ENCODE measurements around the gene TEKT1.
A peak's percentile ranks its signal among the peaks of the same experiment; 100 is the strongest.
"Not testable (repeated sequence)": the region's sequence is repeated elsewhere in the genome, so short reads cannot be mapped to it uniquely, and the experiment has no call there.

The TEKT1 gene

GRCh38 chr17:6831661-6832263 is at the start of gene TEKT1:
TSS of gene TEKT1 (minus strand) at chr17:6831729. CDS start at chr17:6830376, 1,353 bp downstream.
- Histone ChIP-seq H3K9me3 (ENCODE audit: low read length) (no peaks in the 10 kb centered on the region), H3K27me3 (ENCODE audit: insufficient read depth, low read length) (no peaks in the 10 kb centered on the region), H3K4me1 (ENCODE audit: insufficient read depth, low read length) (peaks cover 8% of the 10 kb centered on the region), H2AFZ (ENCODE audit: low read depth, low read length) (peak within 1 kb of the TSS; percentile 91), H3K36me3 (ENCODE audit: insufficient read depth, low read length) (no peaks in the 10 kb centered on the region), H3K4me3 (ENCODE audit: low read length) (peak within 1 kb of the TSS; percentile 47)

GRCh38 chr17:6879221-6879975 is 47.9 kb upstream of the TEKT1 start:
- not testable (repeated sequence) for H2AFZ ChIP-seq (ENCODE audit: low read depth, low read length); H3K4me3 ChIP-seq (ENCODE audit: low read length); H3K4me1 ChIP-seq (ENCODE audit: insufficient read depth, low read length); H3K36me3 ChIP-seq (ENCODE audit: insufficient read depth, low read length); H3K9me3 ChIP-seq (ENCODE audit: low read length); H3K27me3 ChIP-seq (ENCODE audit: insufficient read depth, low read length)

- not testable (repeated sequence) for H2AFZ ChIP-seq (ENCODE audit: low read depth, low read length); H3K9me3 ChIP-seq (ENCODE audit: low read length); H3K4me1 ChIP-seq (ENCODE audit: insufficient read depth, low read length); H3K36me3 ChIP-seq (ENCODE audit: insufficient read depth, low read length); H3K27me3 ChIP-seq (ENCODE audit: insufficient read depth, low read length); H3K4me3 ChIP-seq (ENCODE audit: low read length)
Measured at GRCh38 chr17:6875276-6875675, 43.7 kb upstream of the TEKT1 start.

- no peak overlapping the region for H3K4me3 ChIP-seq (ENCODE audit: low read length)
- H3K27me3 ChIP-seq (ENCODE audit: insufficient read depth, low read length) = no peaks in the 10 kb centered on the region
- no peaks in the 10 kb centered on the region for H3K9me3 ChIP-seq (ENCODE audit: low read length)
- no peaks in the 10 kb centered on the region for H3K36me3 ChIP-seq (ENCODE audit: insufficient read depth, low read length)
- H3K4me1 ChIP-seq (ENCODE audit: insufficient read depth, low read length) = no peaks in the 10 kb centered on the region
- no peak overlapping the region for H2AFZ ChIP-seq (ENCODE audit: low read depth, low read length)
Measured at GRCh38 chr17:6872936-6873335, 41.4 kb upstream of the TEKT1 start.

- Histone ChIP-seq H3K4me3 (ENCODE audit: low read length) (no peak overlapping the region), H2AFZ (ENCODE audit: low read depth, low read length) (no peak overlapping the region), H3K4me1 (ENCODE audit: insufficient read depth, low read length) (no peaks in the 10 kb centered on the region), H3K9me3 (ENCODE audit: low read length) (no peaks in the 10 kb centered on the region), H3K36me3 (ENCODE audit: insufficient read depth, low read length) (no peaks in the 10 kb centered on the region), H3K27me3 (ENCODE audit: insufficient read depth, low read length) (no peaks in the 10 kb centered on the region)
Measured at GRCh38 chr17:6870841-6871240, 39.3 kb upstream of the TEKT1 start.

GRCh38 chr17:6868582-6868981 is 37.1 kb upstream of the TEKT1 start:
- H3K4me1 ChIP-seq (ENCODE audit: insufficient read depth, low read length) = no peaks in the 10 kb centered on the region
- H2AFZ ChIP-seq (ENCODE audit: low read depth, low read length) = no peak overlapping the region
- no peak overlapping the region for H3K4me3 ChIP-seq (ENCODE audit: low read length)
- no peaks in the 10 kb centered on the region for H3K36me3 ChIP-seq (ENCODE audit: insufficient read depth, low read length)
- H3K27me3 ChIP-seq (ENCODE audit: insufficient read depth, low read length) = peaks cover 2% of the 10 kb centered on the region
- no peaks in the 10 kb centered on the region for H3K9me3 ChIP-seq (ENCODE audit: low read length)

- Histone ChIP-seq H3K36me3 (ENCODE audit: insufficient read depth, low read length) (no peaks in the 10 kb centered on the region), H2AFZ (ENCODE audit: low read depth, low read length) (no peak overlapping the region), H3K4me1 (ENCODE audit: insufficient read depth, low read length) (no peaks in the 10 kb centered on the region), H3K27me3 (ENCODE audit: insufficient read depth, low read length) (peaks cover 2% of the 10 kb centered on the region), H3K4me3 (ENCODE audit: low read length) (no peak overlapping the region), H3K9me3 (ENCODE audit: low read length) (no peaks in the 10 kb centered on the region)
Measured at GRCh38 chr17:6867849-6868248, 36.3 kb upstream of the TEKT1 start.

GRCh38 chr17:6862825-6863224 is 31.3 kb upstream of the TEKT1 start:
- Histone ChIP-seq H3K4me3 (ENCODE audit: low read length) (no peak overlapping the region), H3K36me3 (ENCODE audit: insufficient read depth, low read length) (no peaks in the 10 kb centered on the region), H3K9me3 (ENCODE audit: low read length) (no peaks in the 10 kb centered on the region), H3K27me3 (ENCODE audit: insufficient read depth, low read length) (peaks cover 2% of the 10 kb centered on the region), H3K4me1 (ENCODE audit: insufficient read depth, low read length) (no peaks in the 10 kb centered on the region), H2AFZ (ENCODE audit: low read depth, low read length) (no peak overlapping the region)

GRCh38 chr17:6862122-6862521 is 30.6 kb upstream of the TEKT1 start:
- H2AFZ ChIP-seq (ENCODE audit: low read depth, low read length) = no peak overlapping the region
- H3K36me3 ChIP-seq (ENCODE audit: insufficient read depth, low read length) = no peaks in the 10 kb centered on the region
- peaks cover 2% of the 10 kb centered on the region for H3K27me3 ChIP-seq (ENCODE audit: insufficient read depth, low read length)
- H3K4me1 ChIP-seq (ENCODE audit: insufficient read depth, low read length) = no peaks in the 10 kb centered on the region
- H3K9me3 ChIP-seq (ENCODE audit: low read length) = no peaks in the 10 kb centered on the region
- H3K4me3 ChIP-seq (ENCODE audit: low read length) = no peak overlapping the region

- H3K4me1 ChIP-seq (ENCODE audit: insufficient read depth, low read length) = peaks cover 6% of the 10 kb centered on the region
- no peaks in the 10 kb centered on the region for H3K9me3 ChIP-seq (ENCODE audit: low read length)
- no peak overlapping the region for H2AFZ ChIP-seq (ENCODE audit: low read depth, low read length)
- H3K27me3 ChIP-seq (ENCODE audit: insufficient read depth, low read length) = peaks cover 5% of the 10 kb centered on the region
- no peaks in the 10 kb centered on the region for H3K36me3 ChIP-seq (ENCODE audit: insufficient read depth, low read length)
- no peak overlapping the region for H3K4me3 ChIP-seq (ENCODE audit: low read length)
Measured at GRCh38 chr17:6857904-6858303, 26.4 kb upstream of the TEKT1 start.

- H3K4me1 ChIP-seq (ENCODE audit: insufficient read depth, low read length) = peaks cover 6% of the 10 kb centered on the region
- H3K4me3 ChIP-seq (ENCODE audit: low read length) = no peak overlapping the region
- no peak overlapping the region for H2AFZ ChIP-seq (ENCODE audit: low read depth, low read length)
- H3K27me3 ChIP-seq (ENCODE audit: insufficient read depth, low read length) = peaks cover 5% of the 10 kb centered on the region
- no peaks in the 10 kb centered on the region for H3K36me3 ChIP-seq (ENCODE audit: insufficient read depth, low read length)
- no peaks in the 10 kb centered on the region for H3K9me3 ChIP-seq (ENCODE audit: low read length)
Measured at GRCh38 chr17:6857336-6857735, 25.8 kb upstream of the TEKT1 start.

- H3K9me3 ChIP-seq (ENCODE audit: low read length) = no peaks in the 10 kb centered on the region
- no peak overlapping the region for H3K4me3 ChIP-seq (ENCODE audit: low read length)
- H3K27me3 ChIP-seq (ENCODE audit: insufficient read depth, low read length) = peaks cover 5% of the 10 kb centered on the region
- H2AFZ ChIP-seq (ENCODE audit: low read depth, low read length) = no peak overlapping the region
- no peaks in the 10 kb centered on the region for H3K36me3 ChIP-seq (ENCODE audit: insufficient read depth, low read length)
- H3K4me1 ChIP-seq (ENCODE audit: insufficient read depth, low read length) = peaks cover 6% of the 10 kb centered on the region
Measured at GRCh38 chr17:6856051-6856450, 24.5 kb upstream of the TEKT1 start.

- Histone ChIP-seq H3K4me3 (ENCODE audit: low read length) (no peak overlapping the region), H3K27me3 (ENCODE audit: insufficient read depth, low read length) (peaks cover 5% of the 10 kb centered on the region), H2AFZ (ENCODE audit: low read depth, low read length) (no peak overlapping the region), H3K4me1 (ENCODE audit: insufficient read depth, low read length) (peaks cover 6% of the 10 kb centered on the region), H3K9me3 (ENCODE audit: low read length) (no peaks in the 10 kb centered on the region), H3K36me3 (ENCODE audit: insufficient read depth, low read length) (no peaks in the 10 kb centered on the region)
Measured at GRCh38 chr17:6853764-6854442, 22.4 kb upstream of the TEKT1 start.
